AG09309 (cell line): ENCODE data around the gene PLA2G3.

Source experiments
- DNase-seq: peaks from one replicate; pipeline ENCODE4 v3.0.0-alpha.2; 2010; ENCODE audit warnings: low read depth
- H3K4me3 ChIP-seq: 2 replicates; pipeline ENCODE4 v1.5.1; 2011; ENCODE audit warnings: mild to moderate bottlenecking, low read depth, low read length, moderate library complexity; ENCODE audit not compliant: control insufficient read depth
- CTCF ChIP-seq: IDR thresholded peaks from 2 replicates; pipeline ENCODE4 v1.5.1; 2011; ENCODE audit warnings: mild to moderate bottlenecking, low read depth, low read length, inconsistent platforms; ENCODE audit not compliant: insufficient read depth, control insufficient read depth; ENCODE audit errors: missing control alignments

PLA2G3 gene

DNA sequence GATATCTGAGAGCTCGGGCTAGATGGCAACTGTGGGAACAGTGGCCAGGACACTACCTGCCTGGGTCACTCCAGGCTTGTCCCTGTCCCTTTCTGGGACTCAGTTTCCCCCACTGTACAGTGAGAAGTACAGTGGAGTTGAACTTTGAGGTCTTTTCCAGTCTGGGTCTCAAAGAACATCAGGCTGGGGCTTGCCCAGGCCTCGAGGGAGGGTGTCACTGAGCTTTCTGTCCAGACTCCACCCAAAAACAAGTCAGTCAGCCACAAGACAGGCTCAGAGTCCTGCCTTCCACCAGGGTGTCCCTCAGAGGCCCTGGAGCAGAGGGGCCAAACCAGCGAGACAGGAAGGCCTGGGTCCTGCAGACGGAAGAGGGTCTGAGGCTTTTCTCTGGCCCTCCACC is 2.0 kb upstream of the PLA2G3 start:
- no peak for DNase-seq
- no peak overlapping the region for H3K4me3 ChIP-seq
- TF ChIP-seq CTCF: no peak

DNA sequence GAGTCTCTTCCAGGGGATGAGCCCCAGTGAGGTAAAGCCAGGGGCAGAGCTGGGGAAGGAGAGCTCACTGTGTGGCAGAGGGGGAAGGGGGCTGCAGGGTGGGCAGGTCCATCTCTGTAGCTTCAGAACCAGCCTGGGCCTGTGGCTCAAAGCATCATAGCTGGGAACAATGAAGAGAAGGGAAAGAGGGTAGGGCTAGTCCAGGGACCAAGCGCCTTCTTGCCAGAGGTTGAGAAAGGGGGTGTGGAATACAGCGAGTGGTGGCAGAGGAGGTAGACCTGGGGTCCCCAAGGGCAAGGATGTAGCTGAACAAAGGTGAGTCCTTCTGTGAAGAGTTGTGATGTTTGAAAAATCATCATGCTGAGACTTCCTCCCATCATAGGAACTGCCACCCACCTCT is 1.2 kb upstream of the PLA2G3 start:
- no peak for TF ChIP-seq CTCF
- H3K4me3 ChIP-seq: no peak overlapping the region
- DNase-seq: no peak

DNA sequence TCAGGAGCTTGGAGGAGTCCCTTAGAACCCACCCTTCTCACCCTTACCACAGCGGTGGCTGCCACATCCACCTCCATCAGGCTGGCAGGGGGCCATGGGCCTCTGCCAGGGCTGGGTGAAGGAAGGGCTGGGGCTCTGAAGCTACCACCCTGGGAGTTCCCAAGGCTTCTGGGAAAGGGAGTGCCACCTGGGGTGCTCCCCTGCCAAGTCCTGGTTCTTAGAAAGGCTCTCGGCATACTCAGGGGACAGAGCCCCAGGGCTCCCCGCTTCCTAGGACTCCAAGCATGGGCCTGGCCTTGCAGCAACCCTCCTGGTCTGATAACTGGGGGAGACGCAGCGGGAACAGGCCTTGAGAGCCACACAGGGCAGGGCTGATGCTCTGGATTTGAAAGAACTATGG is 438 bp upstream of the PLA2G3 start:
- DNase-seq: no peak
- H3K4me3 ChIP-seq: no peak overlapping the region
- TF ChIP-seq CTCF: no peak

GRCh38 chr22:31139066-31139465 is 1.2 kb downstream of the PLA2G3 start:
- no peak for TF ChIP-seq CTCF
- DNase-seq: no peak
- no peak overlapping the region for H3K4me3 ChIP-seq

DNA sequence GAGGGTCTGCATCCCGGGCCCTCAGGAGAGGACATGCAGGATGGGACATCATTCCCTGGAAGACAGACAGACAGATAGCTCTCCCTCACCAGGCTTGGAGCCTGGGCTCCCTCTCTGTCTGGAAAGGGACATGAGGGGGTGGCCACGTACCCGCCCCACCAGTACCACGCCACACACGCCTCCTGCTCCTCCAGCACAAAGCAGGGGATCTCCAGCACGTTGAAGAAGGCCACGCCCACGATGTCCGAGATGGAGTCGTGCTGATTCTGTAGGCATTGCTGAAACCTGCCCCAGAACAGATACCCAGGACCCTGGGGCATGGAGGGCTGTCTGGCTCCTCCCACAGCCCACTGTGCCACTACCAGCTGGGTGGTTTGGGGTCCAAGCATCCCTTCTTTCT is 2.2 kb downstream of the PLA2G3 start:
- no peak for TF ChIP-seq CTCF
- DNase-seq: no peak
- no peak overlapping the region for H3K4me3 ChIP-seq

GRCh38 chr22:31137721-31138120 is 2.6 kb downstream of the PLA2G3 start:
- no peak overlapping the region for H3K4me3 ChIP-seq
- DNase-seq: no peak
- TF ChIP-seq CTCF: no peak

DNA sequence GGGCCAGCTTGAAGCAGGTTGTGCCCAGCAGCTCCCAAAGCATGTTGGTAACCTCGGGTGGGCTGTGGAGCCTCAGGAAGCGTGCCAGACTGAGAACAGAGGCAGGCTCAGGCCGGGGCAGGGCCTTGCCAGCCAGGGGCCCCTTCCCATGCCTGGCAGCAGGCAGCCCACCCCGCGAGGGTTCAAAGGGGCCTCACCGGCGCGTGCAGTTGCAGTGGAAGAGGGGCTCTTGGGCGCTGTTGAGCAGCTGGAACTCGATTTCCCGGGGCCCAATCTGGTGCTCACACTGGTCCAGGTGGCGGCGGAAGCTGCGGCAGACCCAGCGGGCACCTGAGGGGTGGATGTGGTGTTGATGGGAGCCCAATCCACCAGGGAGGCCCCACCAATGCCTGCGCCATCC is 3.6 kb downstream of the PLA2G3 start:
- TF ChIP-seq CTCF: no peak
- no peak overlapping the region for H3K4me3 ChIP-seq

More for the DNA sequence above, 3.6 kb downstream of the PLA2G3 start:
- DNase-seq: no peak
